SK-N-MC (cell line): ENCODE measurements around the gene DPH3.

Experiments
- EZH2 ChIP-seq: fragments of 200-600 bp; sonication (generic); IDR thresholded peaks from one replicate; pipeline ENCODE4 v1.6.1; 2017; ENCODE audit warnings: antibody characterized with exemption
- FOXP2 ChIP-seq: optimal IDR thresholded peaks from 2 replicates; pipeline ENCODE3; 2011; ENCODE audit warnings: mild to moderate bottlenecking, moderate library complexity; ENCODE audit not compliant: insufficient read depth; ENCODE audit errors: extremely low read length, control extremely low read depth
- POLR2AphosphoS5 ChIP-seq: IDR thresholded peaks from 2 replicates; pipeline ENCODE4 v1.6.1; 2012; ENCODE audit warnings: mild to moderate bottlenecking, low read depth, low read length, borderline replicate concordance

- TF ChIP-seq POLR2AphosphoS5 (no peak), EZH2 (no peak), FOXP2 (no peak)
Measured at GRCh38 chr3:16277471-16277870, 12.7 kb upstream of the DPH3 start.
